Astrocyte (in vitro differentiated cells and primary cell): Measurements from ENCODE around the gene CDR2L. TPM values are rescaled to one million over a fixed set of nuclear protein-coding genes. Genes with fewer than 3 reads are reported as not detected.
A peak's percentile ranks its signal among the peaks of the same experiment; 100 is the strongest.

Experiments used
- DNase-seq: peaks from one replicate; pipeline ENCODE4 v3.0.0-alpha.2; 2010; ENCODE audit warnings: low read depth
- FAIRE-seq: peaks from 2 replicates; lab custom pipeline; 2011; peaks lifted over from hg19 to GRCh38; lab: Jason Lieb, UNC
- H2AFZ ChIP-seq: 2 replicates; pipeline ENCODE4 v1.6.0; 2012; ENCODE audit warnings: low read depth, low read length, inconsistent platforms
- H3K27ac ChIP-seq: 2 replicates; pipeline ENCODE4 v1.5.1; 2011; ENCODE audit warnings: low read depth, low read length, inconsistent platforms
- H3K27me3 ChIP-seq: 2 replicates; pipeline ENCODE4 v1.6.0; 2011; ENCODE audit warnings: low read length, inconsistent platforms; ENCODE audit not compliant: insufficient read depth
- H3K36me3 ChIP-seq: 2 replicates; pipeline ENCODE4 v1.5.1; 2011; ENCODE audit warnings: low read length, inconsistent platforms; ENCODE audit not compliant: insufficient read depth
- H3K4me1 ChIP-seq: 2 replicates; pipeline ENCODE4 v1.5.1; 2011; ENCODE audit warnings: low read length, inconsistent platforms; ENCODE audit not compliant: insufficient read depth
- H3K4me2 ChIP-seq: 2 replicates; pipeline ENCODE4 v1.6.0; 2012; ENCODE audit warnings: low read length, inconsistent platforms
- H3K4me3 ChIP-seq: 2 replicates; pipeline ENCODE4 v1.5.1; 2011; ENCODE audit warnings: low read depth, mild to moderate bottlenecking, low read length, inconsistent platforms; ENCODE audit not compliant: insufficient read depth
- H3K79me2 ChIP-seq: 2 replicates; pipeline ENCODE4 v1.6.0; 2012; ENCODE audit warnings: mild to moderate bottlenecking, low read length, inconsistent platforms; ENCODE audit not compliant: insufficient read depth
- H3K9ac ChIP-seq: 2 replicates; pipeline ENCODE4 v1.6.0; 2012; ENCODE audit warnings: mild to moderate bottlenecking, low read length, inconsistent platforms
- H3K9me3 ChIP-seq: 2 replicates; pipeline ENCODE4 v1.5.1; 2012; ENCODE audit warnings: low read depth, mild to moderate bottlenecking, low read length, inconsistent platforms; ENCODE audit not compliant: insufficient read depth
- H4K20me1 ChIP-seq: 2 replicates; pipeline ENCODE4 v1.6.0; 2012; ENCODE audit warnings: low read length, inconsistent platforms; ENCODE audit not compliant: insufficient read depth
- H3K27ac Mint-ChIP-seq: one replicate; pipeline ENCODE4 v1.8.0; 2021; ENCODE audit warnings: mild to moderate bottlenecking, mixed read lengths; ENCODE audit not compliant: unreplicated experiment
- H3K27me3 Mint-ChIP-seq: one replicate; pipeline ENCODE4 v1.8.0; 2021; ENCODE audit warnings: low read depth, mixed read lengths; ENCODE audit not compliant: unreplicated experiment
- H3K36me3 Mint-ChIP-seq: one replicate; pipeline ENCODE4 v1.8.0; 2021; ENCODE audit warnings: low read depth, mixed read lengths; ENCODE audit not compliant: unreplicated experiment
- H3K4me1 Mint-ChIP-seq: one replicate; pipeline ENCODE4 v1.8.0; 2021; ENCODE audit warnings: low read depth, mixed read lengths; ENCODE audit not compliant: unreplicated experiment
- H3K4me3 Mint-ChIP-seq: one replicate; pipeline ENCODE4 v1.8.0; 2021; ENCODE audit warnings: mild to moderate bottlenecking, moderate library complexity, mixed read lengths; ENCODE audit not compliant: unreplicated experiment
- H3K9me3 Mint-ChIP-seq: one replicate; pipeline ENCODE4 v1.8.0; 2021; ENCODE audit warnings: mild to moderate bottlenecking, mixed read lengths; ENCODE audit not compliant: unreplicated experiment
- EZH2 ChIP-seq: IDR thresholded peaks from 2 replicates; pipeline ENCODE4 v1.6.1; 2012; ENCODE audit warnings: mild to moderate bottlenecking, low read length, inconsistent platforms; ENCODE audit not compliant: insufficient read depth
- total RNA-seq: library from RNA; stranded (reverse); gene quantifications from 2 replicates; pipeline ENCODE4 v1.2.1, GENCODE V29; 2021
- TF ChIP-seq, protein P1 (sequence below): IDR thresholded peaks from 2 replicates; pipeline ENCODE4 v1.5.1; 2011; ENCODE audit warnings: low read depth, mild to moderate bottlenecking, inconsistent platforms, low read length, moderate library complexity; ENCODE audit not compliant: insufficient read depth

CDR2L gene
- total RNA-seq, 1 donor from 2014 or later, result 59.1 TPM

- peaks cover 2% of the 10 kb centered on the region for H3K36me3 Mint-ChIP-seq
- Histone ChIP-seq H3K79me2 (no peaks in the 10 kb centered on the region), H4K20me1 (no peaks in the 10 kb centered on the region), H3K9ac (no peak overlapping the region), H3K4me1 (peaks cover 5% of the 10 kb centered on the region), H3K36me3 (no peaks in the 10 kb centered on the region), H3K27me3 (no peaks in the 10 kb centered on the region), H2AFZ (no peak overlapping the region), H3K9me3 (no peaks in the 10 kb centered on the region), H3K4me3 (no peak overlapping the region), H3K4me2 (no peak overlapping the region), H3K27ac (no peak overlapping the region)
- peaks cover 14% of the 10 kb centered on the region for H3K27me3 Mint-ChIP-seq
- H3K4me1 Mint-ChIP-seq, result peaks cover 3% of the 10 kb centered on the region
- FAIRE-seq, result no peak
- no peak overlapping the region for H3K27ac Mint-ChIP-seq
- no peak overlapping the region for H3K4me3 Mint-ChIP-seq
- no peak for DNase-seq
- no peak for TF ChIP-seq EZH2
- TF ChIP-seq, protein P1, sequence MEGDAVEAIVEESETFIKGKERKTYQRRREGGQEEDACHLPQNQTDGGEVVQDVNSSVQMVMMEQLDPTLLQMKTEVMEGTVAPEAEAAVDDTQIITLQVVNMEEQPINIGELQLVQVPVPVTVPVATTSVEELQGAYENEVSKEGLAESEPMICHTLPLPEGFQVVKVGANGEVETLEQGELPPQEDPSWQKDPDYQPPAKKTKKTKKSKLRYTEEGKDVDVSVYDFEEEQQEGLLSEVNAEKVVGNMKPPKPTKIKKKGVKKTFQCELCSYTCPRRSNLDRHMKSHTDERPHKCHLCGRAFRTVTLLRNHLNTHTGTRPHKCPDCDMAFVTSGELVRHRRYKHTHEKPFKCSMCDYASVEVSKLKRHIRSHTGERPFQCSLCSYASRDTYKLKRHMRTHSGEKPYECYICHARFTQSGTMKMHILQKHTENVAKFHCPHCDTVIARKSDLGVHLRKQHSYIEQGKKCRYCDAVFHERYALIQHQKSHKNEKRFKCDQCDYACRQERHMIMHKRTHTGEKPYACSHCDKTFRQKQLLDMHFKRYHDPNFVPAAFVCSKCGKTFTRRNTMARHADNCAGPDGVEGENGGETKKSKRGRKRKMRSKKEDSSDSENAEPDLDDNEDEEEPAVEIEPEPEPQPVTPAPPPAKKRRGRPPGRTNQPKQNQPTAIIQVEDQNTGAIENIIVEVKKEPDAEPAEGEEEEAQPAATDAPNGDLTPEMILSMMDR, result no peak
- no peaks in the 10 kb centered on the region for H3K9me3 Mint-ChIP-seq
These were observed 23.8 kb upstream of the CDR2L start for GRCh38 chr17:74963656-74964055.

GRCh38 chr17:74964246-74964761 is 23.1 kb upstream of the CDR2L start:
- no peak overlapping the region for H3K9ac ChIP-seq
- TF ChIP-seq, protein P1, result no peak
- no peak for TF ChIP-seq EZH2

DNA sequence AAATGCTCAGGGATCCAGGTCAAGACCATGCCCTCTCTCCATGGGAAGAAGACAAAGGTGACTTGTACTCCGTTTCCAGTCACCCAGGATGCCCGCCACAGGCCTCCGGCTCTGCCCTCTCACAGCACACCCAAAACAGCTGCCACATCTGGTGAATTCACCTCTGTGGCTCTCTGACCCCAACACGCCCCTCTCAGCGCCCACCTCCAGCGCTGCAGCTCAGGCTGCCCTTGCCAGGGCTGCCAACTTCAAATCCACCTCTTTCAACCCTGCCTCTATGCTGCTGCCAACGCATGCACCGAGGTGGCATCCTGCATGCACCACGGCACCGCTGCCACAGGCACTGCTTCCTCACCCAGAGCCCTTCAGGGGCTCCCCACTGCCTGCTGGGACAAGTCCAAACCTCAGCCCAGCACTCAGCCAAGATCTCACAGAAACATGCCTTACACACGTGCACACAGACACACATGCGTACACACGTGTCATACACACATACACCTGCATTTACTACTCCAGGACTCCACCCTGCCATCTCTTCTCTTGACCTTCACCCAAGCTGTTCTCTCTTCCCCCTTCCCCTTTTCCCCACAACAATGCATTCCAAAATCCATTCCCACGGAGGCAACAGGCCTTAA is 22.3 kb upstream of the CDR2L start:
- H3K4me2 ChIP-seq, result no peak overlapping the region
- TF ChIP-seq, protein P1, result no peak
- TF ChIP-seq EZH2, result no peak
- H3K79me2 ChIP-seq, result no peaks in the 10 kb centered on the region
- H2AFZ ChIP-seq, result no peak overlapping the region
- no peaks in the 10 kb centered on the region for H3K36me3 Mint-ChIP-seq
- H4K20me1 ChIP-seq, result no peaks in the 10 kb centered on the region
- DNase-seq (no peak), FAIRE-seq (no peak)
- H3K4me3 ChIP-seq, result no peak overlapping the region
- H3K9me3 ChIP-seq, result no peaks in the 10 kb centered on the region
- H3K4me1 ChIP-seq, result peaks cover 5% of the 10 kb centered on the region
- H3K9me3 Mint-ChIP-seq, result no peaks in the 10 kb centered on the region
- H3K4me1 Mint-ChIP-seq, result peaks cover 3% of the 10 kb centered on the region
- peak overlapping the region; percentile 61 for H3K4me3 Mint-ChIP-seq
- no peak overlapping the region for H3K27ac ChIP-seq
- H3K36me3 ChIP-seq, result no peaks in the 10 kb centered on the region
- no peak overlapping the region for H3K9ac ChIP-seq
- no peaks in the 10 kb centered on the region for H3K27me3 ChIP-seq
- H3K27ac Mint-ChIP-seq, result no peak overlapping the region
- H3K27me3 Mint-ChIP-seq, result peaks cover 13% of the 10 kb centered on the region

More at GRCh38 chr17:74964246-74964761, 23.1 kb upstream of the CDR2L start:
- Histone ChIP-seq H3K36me3 (no peaks in the 10 kb centered on the region), H3K9me3 (no peaks in the 10 kb centered on the region), H4K20me1 (no peaks in the 10 kb centered on the region), H2AFZ (no peak overlapping the region), H3K27me3 (no peaks in the 10 kb centered on the region), H3K4me3 (no peak overlapping the region), H3K4me2 (no peak overlapping the region), H3K27ac (no peak overlapping the region), H3K79me2 (no peaks in the 10 kb centered on the region), H3K4me1 (peaks cover 5% of the 10 kb centered on the region)
- no peak for FAIRE-seq
- no peak for DNase-seq
- Mint-ChIP-seq H3K27ac (no peak overlapping the region), H3K27me3 (peaks cover 14% of the 10 kb centered on the region), H3K4me1 (peaks cover 3% of the 10 kb centered on the region), H3K9me3 (no peaks in the 10 kb centered on the region), H3K36me3 (peaks cover 2% of the 10 kb centered on the region), H3K4me3 (no peak overlapping the region)
